Measurements from ENCODE around the gene ZC3H7B. TPM values are rescaled to one million over a fixed set of nuclear protein-coding genes. Genes with fewer than 3 reads are reported as not detected.

The ZC3H7B gene
- total RNA-seq, 4 donors from 2014 or later, result 14.4 to 52.6 (median 21.1) TPM

- TF ChIP-seq CTCF (IDR thresholded peaks at IDR 0.05; ENCODE audit: low read depth), result no peak
Measured at GRCh38 chr22:41288245-41288946, 12.9 kb upstream of the ZC3H7B start.

- TF ChIP-seq CTCF (IDR thresholded peaks at IDR 0.05; ENCODE audit: low read depth), result no peak
Measured at GRCh38 chr22:41289671-41290070, 11.7 kb upstream of the ZC3H7B start.

GRCh38 chr22:41290262-41291221, 10.8 kb upstream of the ZC3H7B start:
- TF ChIP-seq CTCF (IDR thresholded peaks at IDR 0.05; ENCODE audit: low read depth), result no peak

GRCh38 chr22:41296826-41297667, 4.3 kb upstream of the ZC3H7B start:
- TF ChIP-seq CTCF (IDR thresholded peaks at IDR 0.05; ENCODE audit: low read depth), result no peak

- TF ChIP-seq CTCF (IDR thresholded peaks at IDR 0.05; ENCODE audit: low read depth), result no peak
Measured at GRCh38 chr22:41300661-41301060, 664 bp upstream of the ZC3H7B start.

- TF ChIP-seq CTCF (IDR thresholded peaks at IDR 0.05; ENCODE audit: low read depth), result no peak
Measured at GRCh38 chr22:41302021-41302767, 869 bp downstream of the ZC3H7B start.

Data from subcutaneous adipose tissue (tissue), 4 donors.